ENCODE results near the gene VASN.

The VASN gene

GRCh38 chr16:4403133-4403949 lies 31.7 kb downstream of the VASN start:
- no peak for DNase-seq (ENCODE audit: low read depth in 3 of 3)

- no peak for DNase-seq (ENCODE audit: low read depth in 3 of 3)
Measured at GRCh38 chr16:4404247-4404966, 32.8 kb downstream of the VASN start.

- DNase-seq (ENCODE audit: low read depth in 3 of 3): no peak
Measured at GRCh38 chr16:4404967-4405696, 33.5 kb downstream of the VASN start.

- DNase-seq (ENCODE audit: low read depth in 3 of 3): no peak
Measured at GRCh38 chr16:4407543-4408322, 36.1 kb downstream of the VASN start.

- no peak for DNase-seq (ENCODE audit: low read depth in 3 of 3)
Measured at GRCh38 chr16:4408323-4408690, 36.7 kb downstream of the VASN start.

GRCh38 chr16:4409081-4409932 lies 37.7 kb downstream of the VASN start:
- DNase-seq (ENCODE audit: low read depth in 3 of 3): no peak

GRCh38 chr16:4410335-4411075 lies 38.9 kb downstream of the VASN start:
- no peak for DNase-seq (ENCODE audit: low read depth in 3 of 3)

- DNase-seq (ENCODE audit: low read depth in 3 of 3): no peak
Measured at GRCh38 chr16:4411684-4412083, 40.0 kb downstream of the VASN start.

- no peak for DNase-seq (ENCODE audit: low read depth in 3 of 3)
Measured at GRCh38 chr16:4412159-4412558, 40.5 kb downstream of the VASN start.

GRCh38 chr16:4412854-4413253 lies 41.2 kb downstream of the VASN start:
- DNase-seq (ENCODE audit: low read depth in 3 of 3): no peak

GRCh38 chr16:4414187-4414917 lies 42.7 kb downstream of the VASN start:
- peak; percentile 40 to 74 (median 54) for DNase-seq (ENCODE audit: low read depth in 3 of 3)

- DNase-seq (ENCODE audit: low read depth in 3 of 3): peak in 2 of 3 experiments; percentile 21 to 29
Measured at GRCh38 chr16:4415538-4416199, 44.0 kb downstream of the VASN start.

GRCh38 chr16:4416200-4417032 lies 44.8 kb downstream of the VASN start, which contains the start of gene CORO7:
Gene CORO7 (minus strand): TSS chr16:4416596. CDS start chr16:4416518, 78 bp downstream.
- DNase-seq (ENCODE audit: low read depth in 3 of 3): peak; percentile 98 to 99 (median 99)

GRCh38 chr16:4419402-4419959 lies 47.8 kb downstream of the VASN start:
- DNase-seq (ENCODE audit: low read depth in 3 of 3): no peak

- DNase-seq (ENCODE audit: low read depth in 3 of 3): no peak
Measured at GRCh38 chr16:4420505-4421105, 49.0 kb downstream of the VASN start.

GRCh38 chr16:4425378-4426020 lies 53.9 kb downstream of the VASN start, which contains the start of gene DNAJA3:
Gene DNAJA3 (plus strand): TSS chr16:4425868. CDS start chr16:4425882, 14 bp downstream.
- DNase-seq (ENCODE audit: low read depth in 3 of 3): peak; percentile 82 to 86 (median 83)
